ENCODE measurements around the gene SERPINA10.

The SERPINA10 gene, protein sequence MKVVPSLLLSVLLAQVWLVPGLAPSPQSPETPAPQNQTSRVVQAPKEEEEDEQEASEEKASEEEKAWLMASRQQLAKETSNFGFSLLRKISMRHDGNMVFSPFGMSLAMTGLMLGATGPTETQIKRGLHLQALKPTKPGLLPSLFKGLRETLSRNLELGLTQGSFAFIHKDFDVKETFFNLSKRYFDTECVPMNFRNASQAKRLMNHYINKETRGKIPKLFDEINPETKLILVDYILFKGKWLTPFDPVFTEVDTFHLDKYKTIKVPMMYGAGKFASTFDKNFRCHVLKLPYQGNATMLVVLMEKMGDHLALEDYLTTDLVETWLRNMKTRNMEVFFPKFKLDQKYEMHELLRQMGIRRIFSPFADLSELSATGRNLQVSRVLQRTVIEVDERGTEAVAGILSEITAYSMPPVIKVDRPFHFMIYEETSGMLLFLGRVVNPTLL

DNA sequence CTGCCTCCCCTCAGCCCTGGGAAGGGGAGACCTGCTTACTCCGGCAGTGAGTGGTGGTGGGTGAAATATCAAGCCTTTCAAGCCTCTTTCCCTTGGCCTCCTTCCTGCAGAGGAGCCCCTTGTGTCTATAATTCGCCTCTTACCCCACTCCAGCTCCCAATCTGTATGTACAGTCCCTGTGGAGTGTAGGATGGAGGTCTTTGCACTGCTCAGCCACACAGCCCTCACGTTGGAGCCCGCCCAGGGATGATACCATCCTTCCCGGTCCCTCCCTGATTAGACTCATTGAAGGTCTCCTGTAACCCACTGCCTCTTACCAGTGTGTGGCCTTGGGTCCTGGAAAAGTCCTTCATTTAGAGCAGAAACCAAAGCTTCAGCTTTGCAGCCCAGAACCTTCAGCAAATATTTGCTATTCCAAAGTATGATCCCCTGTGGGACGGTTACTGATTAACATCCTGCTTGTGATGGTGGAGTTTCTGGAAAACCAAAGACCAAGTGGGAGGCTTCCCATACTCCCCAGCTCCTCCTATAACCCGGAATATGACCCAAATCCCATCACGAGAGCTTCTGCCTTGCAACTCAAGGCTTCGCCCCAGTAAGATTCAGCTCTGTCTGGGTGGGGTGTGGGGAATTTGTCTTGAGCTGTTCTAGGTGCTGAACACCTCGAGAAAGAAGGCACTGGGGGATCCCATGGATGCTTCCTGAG lies at the start of gene SERPINA10:
TSS of gene SERPINA10 (minus strand) at position 397 of the 706 bp plus-strand sequence. CDS start 2,675 bp downstream, outside the sequence.
- no peak for DNase-seq

DNA sequence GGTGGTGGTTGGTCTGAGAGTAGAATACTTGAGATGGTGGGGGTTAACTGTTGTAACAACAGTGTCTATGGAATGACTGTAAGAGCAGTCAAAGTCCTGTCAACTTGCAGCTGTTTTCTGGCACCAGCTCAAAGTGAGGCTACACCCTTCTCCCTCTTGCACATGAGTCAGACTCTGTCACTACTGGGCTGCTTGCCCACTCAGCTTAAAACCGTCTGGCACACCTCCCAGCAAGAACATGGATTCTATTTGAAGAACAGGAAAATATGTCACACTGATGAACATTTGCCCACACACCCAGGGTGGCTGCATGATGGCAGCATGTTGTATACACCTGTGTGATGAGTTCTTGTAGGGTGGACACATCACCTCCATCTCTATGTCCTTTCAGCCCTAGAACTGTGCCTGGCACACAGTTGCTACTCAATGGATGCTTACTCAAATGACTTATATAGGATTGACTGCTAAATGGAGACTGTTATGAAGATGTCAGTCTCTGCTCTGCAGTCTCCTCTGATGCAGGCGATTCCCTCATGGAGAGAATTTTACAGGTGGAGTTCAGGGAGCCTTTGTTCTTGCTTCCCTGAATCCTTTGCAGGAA lies 49.4 kb upstream of the SERPINA10 start:
- DNase-seq = no peak

DNA sequence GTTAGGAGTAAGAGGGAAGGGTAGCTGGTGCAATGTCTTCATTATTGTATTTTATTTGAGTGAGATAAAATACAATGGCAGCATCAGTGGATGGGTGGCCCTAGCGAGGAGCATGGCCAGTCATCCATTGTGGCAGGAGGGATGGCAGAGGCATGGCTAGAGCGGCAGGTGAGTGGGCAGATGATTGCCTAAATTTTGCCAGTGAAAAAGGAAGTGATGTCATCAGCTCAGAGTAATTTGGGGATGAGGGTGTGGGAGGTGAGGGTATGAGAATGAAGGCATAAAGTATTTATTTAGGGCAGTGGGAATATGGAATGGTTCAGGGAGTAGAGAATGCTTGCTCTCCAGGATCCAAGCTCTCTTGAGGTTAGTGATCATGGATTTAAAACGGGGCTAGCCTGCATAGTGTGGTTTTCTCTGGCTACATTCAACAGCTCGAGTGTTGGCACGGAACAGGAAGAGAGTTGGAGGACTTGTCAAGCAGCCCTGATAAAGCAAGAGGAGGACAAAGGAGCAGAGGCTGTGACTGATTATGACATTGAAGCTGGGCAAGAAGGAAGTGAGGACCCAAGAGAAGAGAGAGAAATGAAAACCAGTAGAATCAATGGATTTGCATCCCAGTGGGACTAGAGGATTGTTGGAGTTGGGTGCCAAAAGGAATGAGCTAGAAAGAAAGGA lies 48.7 kb upstream of the SERPINA10 start:
- DNase-seq = no peak

DNA sequence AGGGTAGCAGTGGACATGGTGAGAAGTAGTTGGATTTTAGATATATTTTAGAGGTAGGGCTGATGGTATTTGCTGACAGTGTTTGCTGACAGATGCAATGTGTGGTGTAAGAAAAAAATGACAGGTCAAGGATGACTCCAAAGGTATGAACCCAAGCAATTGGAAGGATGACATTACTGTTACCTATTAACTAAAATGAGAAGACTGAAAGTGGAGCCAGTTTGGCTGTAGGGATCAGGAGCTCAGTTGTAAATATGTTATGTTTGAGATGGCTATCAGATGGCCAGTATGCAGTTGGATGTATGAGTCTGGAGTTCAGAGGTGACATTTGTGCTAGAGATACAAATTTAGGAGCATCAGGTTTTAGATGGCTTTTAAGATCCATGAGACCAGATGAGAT lies 47.5 kb upstream of the SERPINA10 start:
- no peak for DNase-seq

DNA sequence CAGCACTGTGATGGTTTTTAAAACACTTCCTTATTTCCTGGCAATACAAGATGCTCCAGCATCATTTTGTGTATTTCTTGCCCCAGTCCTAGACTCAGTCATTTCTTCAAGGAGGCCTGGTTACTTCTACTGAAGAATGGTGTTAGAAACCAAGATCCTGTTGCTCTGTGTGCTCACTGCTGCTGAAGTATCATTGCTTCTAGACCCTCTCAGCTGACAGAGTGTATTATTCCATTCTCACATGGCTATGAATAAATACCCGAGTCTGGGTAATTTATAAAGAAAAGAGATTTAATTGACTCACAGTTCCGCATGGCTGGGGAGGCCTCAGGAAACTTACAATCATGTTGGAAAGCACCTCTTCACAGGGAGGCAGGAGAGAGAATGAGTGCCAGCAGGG lies 45.0 kb upstream of the SERPINA10 start:
- no peak for DNase-seq

DNA sequence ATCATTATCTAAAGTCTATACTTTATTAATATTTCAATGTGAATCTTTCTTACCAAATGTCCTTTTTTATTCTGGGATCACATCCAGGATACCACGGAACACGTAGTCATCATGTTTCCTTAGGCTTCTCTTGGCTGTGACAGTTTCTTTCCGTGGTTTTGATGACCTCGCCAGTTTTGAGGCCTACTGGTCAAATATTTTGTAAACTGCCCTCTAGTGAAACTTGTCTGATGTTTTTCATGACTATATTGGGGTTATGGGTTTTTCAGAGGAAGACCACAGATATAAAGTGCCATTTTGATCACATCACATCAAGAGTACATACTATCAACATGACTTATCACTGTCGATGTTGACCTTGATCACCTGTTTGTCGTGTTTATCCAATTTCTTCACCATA lies 44.2 kb upstream of the SERPINA10 start:
- DNase-seq = no peak

DNA sequence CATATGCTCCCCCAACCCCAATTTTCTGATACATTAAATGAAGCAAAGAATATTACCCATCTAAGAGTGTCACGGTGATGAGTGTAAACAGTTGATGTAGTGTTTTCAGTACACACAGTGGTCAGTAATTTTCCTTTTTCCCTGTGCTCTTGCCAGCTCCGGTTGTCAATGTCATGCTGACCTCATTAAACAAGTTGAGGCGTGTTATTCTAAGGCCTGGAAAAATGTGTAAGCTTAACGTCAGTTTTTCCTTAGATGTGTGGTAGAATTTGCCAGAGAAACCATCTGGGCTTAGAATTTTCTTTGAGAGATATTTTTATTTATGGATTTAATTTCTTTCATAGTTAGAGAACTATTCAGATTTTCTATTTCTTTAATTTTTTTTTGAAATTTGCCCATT lies 41.8 kb upstream of the SERPINA10 start:
- DNase-seq = no peak

DNA sequence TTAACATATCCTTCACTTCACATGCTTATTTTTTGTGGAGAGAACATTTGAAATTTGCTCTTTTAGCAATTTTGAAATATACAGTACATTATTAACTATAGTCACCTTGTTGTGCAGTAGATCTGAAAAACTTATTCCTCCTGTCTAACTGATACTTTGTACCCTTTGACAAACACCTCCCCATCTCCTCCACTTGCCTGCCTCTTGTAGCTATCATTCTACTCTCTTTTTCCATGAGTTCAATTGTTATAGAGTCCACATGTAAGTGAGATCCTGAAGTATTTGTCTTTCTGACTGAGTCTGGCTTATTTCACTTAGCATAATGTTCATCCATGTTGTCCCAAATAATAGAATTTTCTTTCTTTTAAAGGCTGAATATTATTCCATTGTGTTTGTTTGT lies 39.5 kb upstream of the SERPINA10 start:
- DNase-seq = no peak

DNA sequence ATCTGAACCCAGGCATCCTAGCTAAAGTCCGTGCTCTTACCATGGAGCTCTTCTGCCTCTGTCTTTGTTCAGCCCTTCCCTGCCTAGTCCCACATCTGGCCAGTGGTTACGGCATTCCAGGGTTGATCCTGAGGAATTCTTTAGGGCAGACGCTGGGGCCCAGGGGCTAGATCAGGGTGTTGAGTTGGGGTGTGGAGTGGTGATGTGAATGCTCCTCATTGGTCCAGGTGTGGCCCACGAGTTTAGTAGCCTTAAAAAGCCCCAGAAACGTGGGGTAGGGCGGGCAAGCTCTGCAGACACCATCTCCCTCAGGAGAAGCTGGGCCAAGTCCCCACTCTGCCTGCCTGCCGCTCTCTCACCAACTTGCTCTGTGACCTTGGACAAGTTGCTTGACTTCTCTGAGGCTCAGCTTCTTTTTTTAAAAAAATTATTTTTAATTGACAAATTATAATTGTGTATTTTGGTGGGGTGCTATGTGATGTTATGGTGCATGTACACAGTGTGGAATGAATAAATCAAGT lies 39.1 kb upstream of the SERPINA10 start:
- DNase-seq = no peak

DNA sequence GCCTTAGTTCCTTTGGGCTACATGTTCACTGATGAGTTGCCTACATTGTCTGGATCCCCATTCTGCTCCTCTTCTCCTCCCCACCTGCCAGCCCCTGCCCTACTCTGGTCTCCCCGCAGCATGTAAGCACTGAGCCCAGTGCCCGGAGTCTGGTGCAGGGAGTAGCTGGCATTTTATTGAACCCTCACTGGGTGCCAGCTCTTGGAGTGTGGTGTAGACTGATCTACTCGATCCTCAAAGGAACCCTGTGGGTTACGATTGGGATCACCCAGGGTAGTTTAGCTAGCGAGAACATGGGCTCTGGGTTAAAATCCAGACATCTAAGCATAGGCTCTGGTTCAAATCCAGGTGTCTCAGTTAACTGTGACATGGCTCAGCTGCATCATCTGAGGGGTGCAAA lies 38.4 kb upstream of the SERPINA10 start:
- no peak for DNase-seq

DNA sequence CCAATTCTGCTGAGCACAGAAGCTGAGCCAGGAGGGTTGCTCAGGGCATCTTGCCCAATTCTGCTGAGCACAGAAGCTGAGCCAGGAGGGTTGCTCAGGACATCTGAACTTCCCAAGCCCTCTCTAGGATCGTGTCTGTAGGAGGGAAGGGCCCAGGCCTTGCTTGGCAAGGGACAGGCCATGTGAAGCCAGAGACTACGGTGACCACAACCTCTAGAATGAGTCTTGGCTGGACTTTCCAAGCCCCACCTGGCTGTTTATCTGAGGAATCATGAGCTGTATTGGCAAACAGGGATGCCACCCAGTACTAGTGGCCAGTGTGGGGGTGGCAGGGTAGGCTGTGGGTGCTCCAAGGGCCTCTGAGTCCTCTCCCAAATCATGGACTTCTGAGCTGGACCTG lies 37.8 kb upstream of the SERPINA10 start:
- DNase-seq = no peak

DNA sequence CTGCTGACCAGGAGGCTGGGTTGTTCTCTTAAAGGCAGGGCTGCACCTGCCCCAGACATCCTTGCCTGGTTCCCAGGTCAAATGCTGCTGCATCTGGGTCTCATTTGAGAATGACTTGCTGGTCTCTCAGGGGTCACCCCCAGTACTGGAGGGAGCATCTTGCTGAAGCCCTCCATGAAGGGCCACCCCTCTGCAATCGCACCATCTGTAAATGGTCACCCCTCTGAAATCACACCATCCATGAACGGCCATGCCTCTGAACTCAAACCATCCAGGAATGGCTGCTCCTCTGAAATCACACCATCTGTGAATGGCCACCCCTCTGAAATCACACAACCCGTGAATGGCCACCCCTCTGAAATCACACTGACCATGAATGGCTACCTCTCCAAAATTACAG lies 37.4 kb upstream of the SERPINA10 start:
- DNase-seq = no peak

DNA sequence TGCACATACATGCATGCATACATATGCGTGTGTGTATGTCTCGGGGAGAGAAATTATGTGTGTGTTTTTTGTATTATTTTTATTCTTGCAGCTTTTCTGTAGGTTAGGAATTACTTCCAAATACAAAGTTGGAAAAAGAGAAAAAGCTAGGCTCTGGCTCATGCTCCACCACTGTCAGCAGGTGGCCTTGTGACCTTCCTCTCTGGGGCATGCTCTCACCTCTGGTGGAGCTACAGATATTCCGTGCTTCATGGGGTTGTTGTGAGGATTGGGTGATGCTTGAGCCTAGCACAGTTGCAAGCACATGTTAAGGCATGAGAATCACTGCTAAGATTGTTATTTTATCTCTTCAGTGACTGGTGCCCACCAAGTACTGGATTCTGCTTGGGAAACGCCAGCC lies 36.8 kb upstream of the SERPINA10 start:
- DNase-seq = no peak

DNA sequence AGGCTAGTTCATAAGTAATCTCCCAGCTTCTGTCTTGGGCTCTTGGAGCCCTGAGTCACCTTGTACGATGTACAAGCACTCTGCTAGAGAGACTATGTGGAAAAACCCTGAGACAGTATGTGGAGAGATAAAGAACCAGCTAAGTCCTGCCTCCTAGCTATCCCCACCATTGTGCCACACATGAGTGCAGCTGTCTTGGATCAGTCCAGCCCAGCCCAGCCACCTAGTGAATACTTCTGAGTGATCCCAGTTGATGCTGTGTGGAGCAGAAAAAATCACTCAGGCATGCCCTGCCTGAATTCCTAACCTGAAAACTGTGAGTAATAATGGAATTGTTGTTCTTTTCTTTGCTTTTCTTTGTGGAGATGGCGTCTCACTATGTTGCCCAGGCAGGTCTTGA lies 35.1 kb upstream of the SERPINA10 start:
- no peak for DNase-seq

DNA sequence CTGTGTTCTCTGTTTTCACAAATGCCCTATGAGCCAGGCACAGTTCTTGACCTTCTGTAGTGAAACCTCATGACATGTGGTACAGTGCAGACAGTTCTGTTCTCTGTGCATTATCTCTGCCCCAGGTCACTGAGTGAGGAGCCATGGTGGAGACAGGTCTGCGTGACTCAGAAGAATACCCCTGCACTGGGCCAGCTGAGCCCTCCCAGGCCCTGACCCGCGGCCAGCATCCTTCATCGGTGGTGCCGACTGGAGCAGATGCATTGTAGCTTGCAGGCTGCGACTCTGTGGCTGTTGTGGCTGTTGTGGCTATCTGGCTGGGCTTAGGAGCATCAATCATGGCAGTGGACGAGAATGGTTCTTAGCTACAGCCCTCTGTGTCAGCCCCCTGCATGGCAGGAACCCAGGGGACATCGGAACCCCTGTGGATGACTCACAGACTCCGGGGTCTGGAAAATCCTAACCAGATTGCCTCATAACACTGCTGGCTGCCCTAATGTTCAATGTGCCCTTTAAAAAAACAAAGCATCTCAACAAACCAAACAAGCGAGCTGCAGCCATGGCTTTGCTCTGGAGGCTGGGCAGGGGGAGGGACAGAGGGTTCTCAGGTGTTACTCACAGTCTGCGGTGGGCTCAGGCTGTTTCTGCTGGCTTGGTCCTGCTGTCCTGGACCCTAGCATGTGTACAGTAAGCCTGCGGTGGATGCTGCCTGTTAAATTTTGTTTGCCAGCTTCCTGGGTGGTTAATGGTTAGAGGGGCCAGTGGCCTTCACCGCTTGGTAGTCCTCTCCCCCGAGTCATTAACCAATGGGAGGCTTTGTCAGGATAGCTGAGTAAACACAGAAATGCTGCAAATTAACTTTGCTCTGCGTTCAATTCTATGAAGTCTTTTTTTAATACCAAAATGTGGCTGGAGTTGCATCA lies 29.8 kb upstream of the SERPINA10 start, which contains the start of gene SERPINA6:
TSS of gene SERPINA6 (minus strand) at position 689 of the 923 bp plus-strand sequence. CDS start 8,688 bp downstream, outside the sequence.
- no peak for DNase-seq

DNA sequence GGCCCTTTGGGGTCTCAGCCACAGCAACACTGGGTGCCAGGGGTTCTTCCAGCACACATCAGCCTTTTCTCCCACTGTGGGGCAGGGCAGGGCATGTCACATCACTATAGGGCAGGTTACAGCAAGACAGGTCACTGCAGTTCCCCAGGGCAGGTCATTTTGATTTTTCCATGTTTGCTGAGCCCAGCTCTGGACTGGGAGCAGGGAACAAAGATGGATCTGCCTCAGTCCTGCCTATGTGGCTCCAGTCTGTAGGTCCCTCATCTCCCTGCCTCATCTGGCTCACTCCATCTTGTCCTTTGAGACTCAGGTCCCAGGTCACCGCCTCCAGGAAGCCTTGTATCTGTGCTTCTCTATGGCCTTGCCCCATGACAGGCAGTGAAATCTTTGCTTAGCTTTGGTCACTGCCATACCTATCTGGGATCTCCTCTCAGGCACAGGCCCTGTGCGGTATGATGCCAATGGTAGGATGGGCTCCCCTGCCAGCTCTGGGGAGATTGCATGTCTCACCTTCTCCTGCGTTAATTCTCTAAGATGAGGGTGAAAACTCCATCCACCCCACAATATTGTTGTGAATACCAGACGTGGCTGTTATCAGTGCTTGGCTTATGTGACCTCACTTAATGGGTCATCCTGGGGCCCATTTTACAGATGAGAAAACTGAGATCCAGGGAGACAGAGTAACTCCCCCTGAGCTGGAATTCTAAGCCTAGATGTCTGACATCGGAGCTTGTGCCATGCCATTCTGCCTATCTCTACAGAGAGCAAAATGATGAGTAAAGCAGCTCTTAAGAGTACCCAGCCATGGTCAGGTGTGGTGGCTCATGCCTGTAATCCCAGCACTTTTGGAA lies 28.6 kb upstream of the SERPINA10 start:
- no peak for DNase-seq

DNA sequence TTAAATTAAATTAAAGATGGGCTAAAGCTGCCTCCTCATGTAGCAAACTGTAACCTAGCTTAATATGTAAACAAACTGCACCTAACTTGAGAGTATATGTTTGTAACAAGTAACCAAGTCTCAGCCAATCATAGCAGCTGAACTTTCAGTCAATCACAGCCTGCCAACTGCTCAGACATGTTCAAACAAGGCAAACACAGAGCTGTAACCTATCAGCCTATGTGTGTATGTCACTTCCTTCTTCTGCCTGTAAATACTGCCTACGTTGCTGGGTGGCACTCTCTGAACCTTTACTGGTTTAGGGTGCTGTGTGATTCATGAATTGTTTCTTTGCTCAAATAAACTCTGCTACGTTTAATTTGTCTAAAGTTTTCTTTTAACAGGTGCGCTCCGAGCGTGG lies 27.2 kb upstream of the SERPINA10 start:
- no peak for DNase-seq

DNA sequence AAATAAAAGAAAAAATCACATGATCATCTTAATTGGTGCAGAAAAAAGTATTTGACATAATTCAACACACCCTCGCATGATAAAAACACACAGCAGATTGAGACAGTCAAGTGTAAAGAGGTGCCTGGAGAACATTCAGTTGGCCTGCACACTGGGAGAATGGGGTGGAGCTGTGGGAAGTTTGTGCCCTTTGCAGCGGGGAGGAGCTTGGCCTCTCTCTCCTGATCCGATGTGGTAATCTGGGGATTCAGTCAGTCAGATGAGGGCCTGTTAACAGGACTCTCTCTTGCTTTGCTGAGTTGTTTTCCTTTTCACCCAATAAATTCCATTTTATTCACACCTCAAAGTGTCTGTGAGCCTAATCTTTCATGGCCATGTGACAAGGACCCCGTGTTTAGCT lies 24.2 kb upstream of the SERPINA10 start:
- no peak for DNase-seq

DNA sequence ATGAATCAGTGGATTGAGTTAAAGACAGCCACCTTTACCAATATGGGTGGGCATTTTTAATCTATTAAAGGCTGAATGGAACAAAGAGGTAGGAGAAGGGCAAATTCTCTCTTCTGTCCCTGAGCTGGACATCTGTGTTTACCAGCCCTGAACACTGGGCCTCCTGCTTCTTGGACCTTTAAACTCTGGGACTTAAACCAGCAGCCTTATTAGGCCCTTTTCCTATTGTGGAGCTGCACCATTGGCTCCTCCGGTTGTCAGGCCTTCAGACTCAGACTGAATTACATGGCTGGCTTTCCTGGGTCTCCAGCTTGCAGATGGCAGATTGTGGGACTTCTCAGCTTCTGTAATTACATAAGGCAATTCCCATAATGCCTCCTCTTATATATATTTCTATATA lies 23.6 kb upstream of the SERPINA10 start:
- DNase-seq = no peak

DNA sequence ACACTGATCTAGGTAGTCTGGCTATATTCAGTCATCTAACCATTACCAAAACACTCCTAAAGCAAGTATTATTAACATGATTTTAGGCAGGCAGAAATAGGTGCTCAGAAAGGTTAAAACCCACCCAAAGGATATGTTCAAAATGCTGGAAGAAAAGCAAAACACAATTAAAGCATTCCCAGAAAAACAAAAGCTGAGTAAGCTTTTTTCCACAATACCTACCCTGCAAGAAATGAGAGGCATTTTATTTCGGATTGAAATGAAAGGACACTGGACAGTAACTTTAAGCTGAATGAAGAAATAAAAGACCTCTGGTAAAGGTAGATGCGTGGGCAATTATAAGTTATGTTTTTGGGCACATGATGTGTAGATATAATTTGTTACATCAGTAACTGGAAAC lies 21.8 kb upstream of the SERPINA10 start:
- DNase-seq = no peak

Measured in NCI-H510A (cell line).